SU-DHL-6 (cell line): ENCODE measurements around the gene CNGA3.

Experiments
- H2AFZ ChIP-seq: fragments of 200-600 bp; sonication (generic); 2 replicates; pipeline ENCODE4 v1.6.1; 2014; ENCODE audit warnings: low read depth, mild to moderate bottlenecking, moderate library complexity, mixed read lengths, antibody characterized with exemption, low read length; ENCODE audit not compliant: severe bottlenecking
- H3F3A ChIP-seq: fragments of 200-600 bp; shearing (Covaris generic); 2 replicates; pipeline ENCODE4 v1.6.0; 2016; ENCODE audit warnings: antibody characterized with exemption, mild to moderate bottlenecking; ENCODE audit not compliant: insufficient read depth
- H3K27ac ChIP-seq: fragments of 200-600 bp; sonication (generic); 2 replicates; pipeline ENCODE4 v1.5.1; 2016; ENCODE audit warnings: low read depth, mild to moderate bottlenecking, low read length, moderate library complexity, mixed read lengths
- H3K27me3 ChIP-seq: fragments of 200-600 bp; sonication (generic), shearing (Covaris generic); 2 replicates; pipeline ENCODE4 v1.6.0; 2014; ENCODE audit warnings: mild to moderate bottlenecking, low read length
- H3K36me3 ChIP-seq: fragments of 200-600 bp; sonication (generic); 2 replicates; pipeline ENCODE4 v1.6.1; 2014; ENCODE audit warnings: mild to moderate bottlenecking, low read length, mixed read lengths
- H3K4me2 ChIP-seq: fragments of 300-600, 200-600 bp; shearing (Covaris generic), sonication (generic); 2 replicates; pipeline ENCODE4 v1.6.0; 2014; ENCODE audit warnings: low read length, low read depth, mild to moderate bottlenecking; ENCODE audit not compliant: poor library complexity, severe bottlenecking
- H3K4me3 ChIP-seq: fragments of 200-600 bp; sonication (generic); 2 replicates; pipeline ENCODE4 v1.5.1; 2014; ENCODE audit warnings: antibody characterized with exemption, low read length, mild to moderate bottlenecking, mixed read lengths; ENCODE audit not compliant: insufficient read depth, poor library complexity, severe bottlenecking
- H3K79me2 ChIP-seq: fragments of 200-600 bp; sonication (generic); 2 replicates; pipeline ENCODE4 v1.6.1; 2014; ENCODE audit warnings: mild to moderate bottlenecking, low read length, moderate library complexity; ENCODE audit not compliant: insufficient read depth
- H3K9ac ChIP-seq: fragments of 200-600 bp; sonication (generic); 2 replicates; pipeline ENCODE4 v1.7.0; 2014; ENCODE audit warnings: mild to moderate bottlenecking, low read length
- H3K9me2 ChIP-seq: fragments of 200-600 bp; sonication (generic); replicated peaks from 2 replicates; pipeline ENCODE4 v1.6.1; 2014; ENCODE audit warnings: low read length; ENCODE audit not compliant: insufficient read depth
- H3K9me3 ChIP-seq: fragments of 200-600 bp; sonication (generic); 2 replicates; pipeline ENCODE4 v1.6.1; 2014; ENCODE audit warnings: low read length, mixed read lengths; ENCODE audit not compliant: insufficient read depth
- H4K20me1 ChIP-seq: fragments of 200-600 bp; sonication (generic); 2 replicates; pipeline ENCODE4 v1.6.1; 2014; ENCODE audit warnings: low read depth, mild to moderate bottlenecking, antibody characterized with exemption, low read length, moderate library complexity, mixed read lengths
- CTCF ChIP-seq: fragments of 200-600 bp; sonication (generic); IDR thresholded peaks from one replicate; pipeline ENCODE4 v1.5.1; 2017; ENCODE audit warnings: antibody characterized with exemption, mild to moderate bottlenecking, low read length, moderate library complexity; ENCODE audit not compliant: insufficient read depth, poor library complexity, severe bottlenecking
- EZH2phosphoT487 ChIP-seq: fragments of 200-600 bp; sonication (generic), shearing (Covaris generic); conservative IDR thresholded peaks from 2 replicates; pipeline ENCODE4 v1.6.1; 2018; ENCODE audit warnings: mild to moderate bottlenecking, antibody characterized with exemption, low read length, moderate library complexity, mixed read lengths

The CNGA3 gene

GRCh38 chr2:98333922-98334321 lies 12.3 kb upstream of the CNGA3 start:
- Histone ChIP-seq H3K4me3 (no peak overlapping the region), H3K9ac (no peak overlapping the region), H3K27ac (no peak overlapping the region), H3K79me2 (no peaks in the 10 kb centered on the region), H3K9me2 (no peaks in the 10 kb centered on the region), H3K27me3 (no peaks in the 10 kb centered on the region), H3K4me2 (no peak overlapping the region), H2AFZ (no peak overlapping the region), H3F3A (no peaks in the 10 kb centered on the region), H4K20me1 (no peaks in the 10 kb centered on the region), H3K9me3 (no peaks in the 10 kb centered on the region), H3K36me3 (no peaks in the 10 kb centered on the region)
- TF ChIP-seq EZH2phosphoT487 (no peak), CTCF (no peak)

- Histone ChIP-seq H2AFZ (no peak overlapping the region), H3K27ac (no peak overlapping the region), H3K4me3 (no peak overlapping the region)
These were observed 11.7 kb upstream of the CNGA3 start for GRCh38 chr2:98334439-98335078.

GRCh38 chr2:98335271-98335670 lies 11.0 kb upstream of the CNGA3 start:
- no peak overlapping the region for H3K27ac ChIP-seq
- H3K4me2 ChIP-seq: no peak overlapping the region
- no peaks in the 10 kb centered on the region for H3K36me3 ChIP-seq

More at GRCh38 chr2:98334439-98335078, 11.7 kb upstream of the CNGA3 start:
- Histone ChIP-seq H3K9me2 (no peaks in the 10 kb centered on the region), H3K36me3 (no peaks in the 10 kb centered on the region), H3K9ac (no peak overlapping the region), H3F3A (no peaks in the 10 kb centered on the region), H3K79me2 (no peaks in the 10 kb centered on the region), H3K27me3 (no peaks in the 10 kb centered on the region), H3K4me2 (no peak overlapping the region), H4K20me1 (no peaks in the 10 kb centered on the region), H3K9me3 (no peaks in the 10 kb centered on the region)
- TF ChIP-seq EZH2phosphoT487 (no peak), CTCF (no peak)

More at GRCh38 chr2:98335271-98335670, 11.0 kb upstream of the CNGA3 start:
- H3K9me3 ChIP-seq: no peaks in the 10 kb centered on the region
- H3K79me2 ChIP-seq: no peaks in the 10 kb centered on the region
- no peaks in the 10 kb centered on the region for H4K20me1 ChIP-seq
- no peaks in the 10 kb centered on the region for H3F3A ChIP-seq
- H2AFZ ChIP-seq: no peak overlapping the region
- no peaks in the 10 kb centered on the region for H3K27me3 ChIP-seq
- no peak for TF ChIP-seq CTCF
- no peak for TF ChIP-seq EZH2phosphoT487
- H3K9ac ChIP-seq: no peak overlapping the region
- no peaks in the 10 kb centered on the region for H3K9me2 ChIP-seq
- no peak overlapping the region for H3K4me3 ChIP-seq
